Measurements from ENCODE around the gene ICAM4. TPM values are rescaled to one million over a fixed set of nuclear protein-coding genes. Genes with fewer than 3 reads are reported as not detected.

ICAM4 gene
- total and polyA plus RNA-seq, 2 of the 13 experiments (the other 11 are each of a cell fraction or from before 2014, with no cell fraction given) = 2.9 to 4.0 TPM

GRCh38 chr19:10332965-10333757 is 46.4 kb downstream of the ICAM4 start, which contains the start of gene RAVER1 (continued):
- TF ChIP-seq MYC (CRISPR knock-in tag; IDR thresholded peaks at IDR 0.05; ENCODE audit: borderline replicate concordance) (peak; percentile 76), FIP1L1 (IDR thresholded peaks at IDR 0.05; ENCODE audit: borderline replicate concordance, insufficient read depth, low read depth, low read length) (no peak), GPBP1L1 (CRISPR knock-in tag; IDR thresholded peaks at IDR 0.05) (no peak), PCBP1 (IDR thresholded peaks at IDR 0.05; ENCODE audit: borderline replicate concordance, low read depth, low read length) (peak; percentile 82; the same call in 1 of the 2 replicates), ZNF678 (CRISPR knock-in tag; IDR thresholded peaks at IDR 0.05) (peak; percentile 86; the same call in 1 of the 2 replicates), ZFYVE20 (CRISPR knock-in tag; IDR thresholded peaks at IDR 0.05; ENCODE audit: borderline replicate concordance, low read depth) (no peak), ZNF781 (CRISPR knock-in tag; IDR thresholded peaks at IDR 0.05; ENCODE audit: borderline replicate concordance, not compliant biosample characterization) (peak; percentile 86), FOXM1 (CRISPR knock-in tag; IDR thresholded peaks at IDR 0.05) (no peak), ZNF337 (CRISPR knock-in tag; IDR thresholded peaks at IDR 0.05; ENCODE audit: borderline replicate concordance, low read depth) (peak; percentile 28; the same call in 1 of the 2 replicates), CBFB (CRISPR knock-in tag; IDR thresholded peaks at IDR 0.05) (peak; percentile 19; the same call in 1 of the 2 replicates), PRMT3 (CRISPR knock-in tag; IDR thresholded peaks at IDR 0.05; ENCODE audit: borderline replicate concordance, low read depth) (no peak), TARDBP (CRISPR knock-in tag; IDR thresholded peaks at IDR 0.05) (0 out of 2 replicates have a peak, but pooled peaks have one; percentile 29), KMT2A (CRISPR knock-in tag; IDR thresholded peaks at IDR 0.05) (no peak), ZNF713 (CRISPR knock-in tag; IDR thresholded peaks at IDR 0.05) (no peak), ZNF790 (CRISPR knock-in tag; IDR thresholded peaks at IDR 0.05; ENCODE audit: borderline replicate concordance) (no peak), MIER3 (CRISPR knock-in tag; IDR thresholded peaks at IDR 0.05; ENCODE audit: borderline replicate concordance) (peak; percentile 29; the same call in 1 of the 2 replicates), DDIT3 (CRISPR knock-in tag; IDR thresholded peaks at IDR 0.05) (no peak), ZNF501 (CRISPR knock-in tag; IDR thresholded peaks at IDR 0.05) (peak; percentile 49; the same call in 1 of the 2 replicates), NFATC3 (CRISPR knock-in tag; IDR thresholded peaks at IDR 0.05) (no peak), KLF15 (CRISPR knock-in tag; IDR thresholded peaks at IDR 0.05; ENCODE audit: borderline replicate concordance) (peak; percentile 91; the same call in 1 of the 2 replicates), RBAK (CRISPR knock-in tag; IDR thresholded peaks at IDR 0.05) (no peak), ZNF136 (CRISPR knock-in tag; IDR thresholded peaks at IDR 0.05; ENCODE audit: low read depth) (0 out of 2 replicates have a peak, but pooled peaks have one; percentile 47)
- TF ChIP-seq, protein P1, sequence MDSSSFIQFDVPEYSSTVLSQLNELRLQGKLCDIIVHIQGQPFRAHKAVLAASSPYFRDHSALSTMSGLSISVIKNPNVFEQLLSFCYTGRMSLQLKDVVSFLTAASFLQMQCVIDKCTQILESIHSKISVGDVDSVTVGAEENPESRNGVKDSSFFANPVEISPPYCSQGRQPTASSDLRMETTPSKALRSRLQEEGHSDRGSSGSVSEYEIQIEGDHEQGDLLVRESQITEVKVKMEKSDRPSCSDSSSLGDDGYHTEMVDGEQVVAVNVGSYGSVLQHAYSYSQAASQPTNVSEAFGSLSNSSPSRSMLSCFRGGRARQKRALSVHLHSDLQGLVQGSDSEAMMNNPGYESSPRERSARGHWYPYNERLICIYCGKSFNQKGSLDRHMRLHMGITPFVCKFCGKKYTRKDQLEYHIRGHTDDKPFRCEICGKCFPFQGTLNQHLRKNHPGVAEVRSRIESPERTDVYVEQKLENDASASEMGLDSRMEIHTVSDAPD (CRISPR knock-in tag; IDR thresholded peaks at IDR 0.05) = no peak
- TF ChIP-seq, protein P2, sequence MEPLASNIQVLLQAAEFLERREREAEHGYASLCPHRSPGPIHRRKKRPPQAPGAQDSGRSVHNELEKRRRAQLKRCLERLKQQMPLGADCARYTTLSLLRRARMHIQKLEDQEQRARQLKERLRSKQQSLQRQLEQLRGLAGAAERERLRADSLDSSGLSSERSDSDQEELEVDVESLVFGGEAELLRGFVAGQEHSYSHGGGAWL (CRISPR knock-in tag; IDR thresholded peaks at IDR 0.05) = peak; percentile 26; the same call in 1 of the 2 replicates
